Fibroblast of villous mesenchyme (primary cell): ENCODE data around the gene PPP2R3A. TPM values are rescaled to one million over a fixed set of nuclear protein-coding genes. Genes with fewer than 3 reads are reported as not detected.

ENCODE experiments used
- DNase-seq: peaks from one replicate; pipeline ENCODE4 v3.0.0-alpha.2; 2010; ENCODE audit warnings: low read depth
- H3K4me3 ChIP-seq: 2 replicates; pipeline ENCODE4 v1.5.1; 2011; ENCODE audit warnings: low read depth, mild to moderate bottlenecking, low read length
- CTCF ChIP-seq: IDR thresholded peaks from 2 replicates; pipeline ENCODE4 v1.5.1; 2012; ENCODE audit warnings: low read depth, mild to moderate bottlenecking, low read length; ENCODE audit not compliant: insufficient read depth
- small RNA-seq: library from RNA; depleted of rRNA; stranded (forward); fragments of <200 nt; gene quantifications from one replicate; pipeline ENCODE3, GENCODE V24; 2012
- total RNA-seq: library from RNA; depleted of rRNA; stranded (reverse); fragments of >200 nt; gene quantifications from 2 replicates; pipeline ENCODE4 v1.2.3, GENCODE V29; 2012

Gene PPP2R3A
- total RNA-seq, 1 donor: 25.9 TPM

GRCh38 chr3:136196064-136196400 lies 230.5 kb downstream of the PPP2R3A start, which contains the start of gene MSL2:
TSS of gene MSL2 (minus strand) at chr3:136196335. CDS start at chr3:136195113, 1,222 bp downstream.
- no peak for TF ChIP-seq CTCF
- peak; percentile 80 for DNase-seq
- peak within 1 kb of the TSS; percentile 76 for H3K4me3 ChIP-seq

- peak overlapping the region; percentile 76 for H3K4me3 ChIP-seq
- no peak for TF ChIP-seq CTCF
- DNase-seq: peak; percentile 100
Measured at GRCh38 chr3:136196401-136197158, 231.1 kb downstream of the PPP2R3A start.

GRCh38 chr3:136197159-136197793 lies 231.7 kb downstream of the PPP2R3A start:
- H3K4me3 ChIP-seq: peak overlapping the region; percentile 76
- no peak for DNase-seq
- TF ChIP-seq CTCF: no peak

Small RNA genes lying within 50 kb of the gene (small RNA-seq; reads per million reads assigned to genes)
- gene AC092989.1: not detected

Other genes with a start within 250 kb of the PPP2R3A start
- 15.8 and 22.0 TPM in 2 replicates for gene MSL2, start 230.6 kb downstream of the PPP2R3A start, total RNA-seq